Gastrocnemius medialis (tissue), 4 donors: Measurements from ENCODE around the gene CLCA2. TPM values are rescaled to one million over a fixed set of nuclear protein-coding genes. Genes with fewer than 3 reads are reported as not detected.
A peak's percentile ranks its signal among the peaks of the same experiment; 100 is the strongest.
"Not testable (repeated sequence)": the region's sequence is repeated elsewhere in the genome, so short reads cannot be mapped to it uniquely, and the experiment has no call there.

Source experiments
- ATAC-seq, 2 donors: fragments of 150-250 bp; one replicate each; pipeline ENCODE4 v1.9.1; 2016
- DNase-seq, 2 donors: peaks; one replicate each; pipeline ENCODE4 v3.0.0-alpha.2; 2019
- H3K27ac ChIP-seq, 4 donors: fragments of 200-600 bp; sonication (generic); 1 replicate in 1 of 4; 2 replicates in 3 of 4; pipeline ENCODE4 v1.5.1; 2016 to 2018; ENCODE audit warnings: mild to moderate bottlenecking in 2 of 4, moderate library complexity in 1 of 4
- H3K27me3 ChIP-seq, 3 donors: fragments of 200-600 bp; sonication (generic) in 2 of 3; 1 replicate in 1 of 3; 2 replicates in 2 of 3; pipeline versions ENCODE4 v1.5.1 to v1.6.0; 2016 to 2019; ENCODE audit warnings: mild to moderate bottlenecking in 1 of 3, moderate library complexity in 1 of 3
- H3K36me3 ChIP-seq, 2 donors: fragments of 200-600 bp; sonication (generic) in 1 of 2; one replicate each; pipeline ENCODE4 v1.5.1; 2017 to 2018
- H3K4me1 ChIP-seq, 2 donors: fragments of 200-600 bp; sonication (generic) in 1 of 2; one replicate each; pipeline ENCODE4 v1.5.1; 2016 to 2017; ENCODE audit warnings: mild to moderate bottlenecking in 2 of 2
- H3K4me3 ChIP-seq, 4 donors: fragments of 200-600 bp; sonication (generic) in 3 of 4; 1 replicate in 1 of 4; 2 replicates in 3 of 4; pipeline ENCODE4 v1.5.1; 2016 to 2019; ENCODE audit warnings: mild to moderate bottlenecking in 2 of 4
- H3K9me3 ChIP-seq, 3 donors: fragments of 200-600 bp; sonication (generic) in 2 of 3; 1 replicate in 1 of 3; 2 replicates in 2 of 3; pipeline ENCODE4 v1.5.1; 2016 to 2019
- POLR2A ChIP-seq, 2 donors: fragments of 450-650 bp; IDR thresholded peaks; one replicate each; pipeline ENCODE4 v1.6.1; 2017; ENCODE audit warnings: antibody characterized with exemption in 2 of 2, mild to moderate bottlenecking in 2 of 2, moderate library complexity in 2 of 2
- in situ Hi-C, 4 donors: fragments of 200-750 bp; cut with MboI; loops; one replicate each; pipeline versions ENCODE4 v1.15.0 to v1.8.0; 2017; ENCODE audit warnings: low sequenced_read_pairs in 4 of 4
- intact Hi-C: fragments of 100-400 bp; cut with DNase I; formaldehyde crosslinking; loops from one replicate; pipeline ENCODE4 v1.15.1; 2023; ENCODE audit warnings: low total_unique reads
- total RNA-seq, 4 donors: library from RNA; depleted of rRNA; stranded (reverse); fragments of >200 nt; gene quantifications; one replicate each; pipeline versions ENCODE4 v1.1.0 to v1.2.3, GENCODE V29; 2016
- TF ChIP-seq, protein P1 (sequence below), 5 experiments: fragments of 450-650 bp in 3 of 5; fragments of 200-600 bp in 2 of 5; sonication (generic) in 2 of 5; IDR thresholded peaks in 4 of 5; conservative IDR thresholded peaks in 1 of 5; 1 replicate in 4 of 5; 2 replicates in 1 of 5; pipeline ENCODE4 v1.5.1; 2016 to 2019; ENCODE audit warnings: antibody characterized with exemption in 5 of 5, mild to moderate bottlenecking in 3 of 5, moderate library complexity in 3 of 5

The CLCA2 gene
- total RNA-seq, 4 donors from 2014 or later: not detected

DNA sequence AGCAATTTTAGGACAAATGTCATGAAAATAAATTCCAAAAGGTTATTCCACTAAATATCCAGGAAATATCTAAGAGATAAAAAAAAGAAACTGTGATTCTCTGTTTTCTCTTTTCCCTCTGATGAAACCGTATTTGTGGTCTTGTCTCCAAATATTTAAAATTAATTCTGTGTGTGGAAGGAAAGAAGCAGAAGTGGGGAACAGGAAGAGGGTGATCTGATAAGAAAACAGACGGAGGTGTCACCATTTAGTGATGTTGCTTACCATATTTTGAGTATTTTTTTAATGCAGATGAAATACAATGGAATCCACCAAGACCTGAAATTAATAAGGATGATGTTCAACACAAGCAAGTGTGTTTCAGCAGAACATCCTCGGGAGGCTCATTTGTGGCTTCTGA, 74.3 kb downstream of the CLCA2 start:
- Histone ChIP-seq H3K4me1 (no peaks in the 10 kb centered on the region), H3K9me3 (no peaks in the 10 kb centered on the region), H3K36me3 (no peaks in the 10 kb centered on the region), H3K27me3 (no peaks in the 10 kb centered on the region), H3K27ac (no peak overlapping the region), H3K4me3 (no peak overlapping the region)
- ATAC-seq: no peak
- no peak for DNase-seq
- intact Hi-C loops: no loop called here
- in situ Hi-C loops: loop anchor here in 1 of 4 donors (10.0 kb wide), 1 partner anchor 113 kb away; no protein-coding TSS in a partner anchor
- TF ChIP-seq POLR2A (IDR thresholded peaks at IDR 0.05): no peak
- TF ChIP-seq, protein P1, sequence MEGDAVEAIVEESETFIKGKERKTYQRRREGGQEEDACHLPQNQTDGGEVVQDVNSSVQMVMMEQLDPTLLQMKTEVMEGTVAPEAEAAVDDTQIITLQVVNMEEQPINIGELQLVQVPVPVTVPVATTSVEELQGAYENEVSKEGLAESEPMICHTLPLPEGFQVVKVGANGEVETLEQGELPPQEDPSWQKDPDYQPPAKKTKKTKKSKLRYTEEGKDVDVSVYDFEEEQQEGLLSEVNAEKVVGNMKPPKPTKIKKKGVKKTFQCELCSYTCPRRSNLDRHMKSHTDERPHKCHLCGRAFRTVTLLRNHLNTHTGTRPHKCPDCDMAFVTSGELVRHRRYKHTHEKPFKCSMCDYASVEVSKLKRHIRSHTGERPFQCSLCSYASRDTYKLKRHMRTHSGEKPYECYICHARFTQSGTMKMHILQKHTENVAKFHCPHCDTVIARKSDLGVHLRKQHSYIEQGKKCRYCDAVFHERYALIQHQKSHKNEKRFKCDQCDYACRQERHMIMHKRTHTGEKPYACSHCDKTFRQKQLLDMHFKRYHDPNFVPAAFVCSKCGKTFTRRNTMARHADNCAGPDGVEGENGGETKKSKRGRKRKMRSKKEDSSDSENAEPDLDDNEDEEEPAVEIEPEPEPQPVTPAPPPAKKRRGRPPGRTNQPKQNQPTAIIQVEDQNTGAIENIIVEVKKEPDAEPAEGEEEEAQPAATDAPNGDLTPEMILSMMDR (IDR thresholded peaks at IDR 0.05 in 4 of 5, conservative IDR thresholded peaks at IDR 0.05 in 1 of 5): no peak

DNA sequence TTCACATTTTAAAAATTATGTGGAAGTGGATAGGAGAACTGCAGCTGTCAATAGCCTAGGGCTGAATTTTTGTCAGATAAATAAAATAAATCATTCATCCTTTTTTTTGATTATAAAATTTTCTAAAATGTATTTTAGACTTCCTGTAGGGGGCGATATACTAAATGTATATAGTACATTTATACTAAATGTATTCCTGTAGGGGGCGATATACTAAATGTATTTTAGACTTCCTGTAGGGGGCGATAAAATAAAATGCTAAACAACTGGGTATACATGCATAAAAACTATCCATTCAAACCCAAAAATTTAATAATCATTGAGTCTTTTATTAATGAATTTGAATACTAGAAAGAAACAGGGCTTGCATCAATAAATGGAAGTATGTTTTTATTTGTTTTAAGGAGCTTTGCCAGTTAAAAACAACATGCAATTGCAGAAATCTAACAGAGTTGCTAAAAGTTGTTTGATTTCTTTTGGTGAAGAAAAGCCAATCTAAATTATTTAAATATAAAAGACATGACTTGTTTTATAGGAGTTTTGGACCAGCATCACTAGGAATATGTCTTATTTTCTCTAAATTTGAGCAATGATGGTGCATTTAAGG, 76.1 kb downstream of the CLCA2 start:
- Histone ChIP-seq H3K27me3 (no peaks in the 10 kb centered on the region), H3K4me3 (no peak overlapping the region), H3K4me1 (no peaks in the 10 kb centered on the region), H3K27ac (no peak overlapping the region), H3K36me3 (no peaks in the 10 kb centered on the region), H3K9me3 (no peaks in the 10 kb centered on the region)
- DNase-seq: no peak
- TF ChIP-seq, protein P1 (IDR thresholded peaks at IDR 0.05 in 4 of 5, conservative IDR thresholded peaks at IDR 0.05 in 1 of 5): peak in 4 of 5 experiments; percentile 58 to 81 (median 68)
- no peak for TF ChIP-seq POLR2A (IDR thresholded peaks at IDR 0.05)
- ATAC-seq: no peak
- intact Hi-C loops: loop anchor here (2.0 kb wide), 1 partner anchor 119 kb away; no protein-coding TSS in a partner anchor
- in situ Hi-C loops: loop anchor here in 2 of 4 donors (10.0 kb wide), 1 partner anchor 115 kb away; no protein-coding TSS in a partner anchor

DNA sequence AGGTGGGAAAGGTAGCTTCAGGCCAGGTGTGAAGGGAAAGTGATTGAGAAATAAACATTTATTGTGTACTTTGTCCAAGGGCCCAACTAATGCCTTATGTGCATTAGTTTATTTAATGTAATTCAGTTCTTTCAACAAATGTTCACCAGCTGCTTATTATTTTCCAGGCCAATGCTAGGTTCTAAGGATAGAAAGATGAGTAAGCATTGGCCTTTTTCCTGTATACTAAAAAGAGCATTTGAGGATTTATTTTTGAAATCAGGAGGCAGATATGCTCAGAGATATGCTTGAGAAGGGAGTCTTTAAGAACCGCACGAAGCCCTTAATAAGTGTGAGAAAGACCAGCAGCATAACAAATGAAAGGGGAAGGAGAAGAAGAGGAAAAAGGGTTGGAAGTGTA, 76.7 kb downstream of the CLCA2 start:
- in situ Hi-C loops: loop anchor here in 1 of 4 donors (10.0 kb wide), 1 partner anchor 116 kb away; no protein-coding TSS in a partner anchor
- no peaks in the 10 kb centered on the region for H3K27me3 ChIP-seq
- DNase-seq: no peak
- TF ChIP-seq, protein P1 (IDR thresholded peaks at IDR 0.05 in 4 of 5, conservative IDR thresholded peaks at IDR 0.05 in 1 of 5): no peak
- no peak for ATAC-seq
- H3K27ac ChIP-seq: no peak overlapping the region
- intact Hi-C loops: loop anchor here (2.0 kb wide), 1 partner anchor 120 kb away; no protein-coding TSS in a partner anchor
- no peak overlapping the region for H3K4me3 ChIP-seq
- no peaks in the 10 kb centered on the region for H3K4me1 ChIP-seq
- no peaks in the 10 kb centered on the region for H3K36me3 ChIP-seq
- H3K9me3 ChIP-seq: no peaks in the 10 kb centered on the region

DNA sequence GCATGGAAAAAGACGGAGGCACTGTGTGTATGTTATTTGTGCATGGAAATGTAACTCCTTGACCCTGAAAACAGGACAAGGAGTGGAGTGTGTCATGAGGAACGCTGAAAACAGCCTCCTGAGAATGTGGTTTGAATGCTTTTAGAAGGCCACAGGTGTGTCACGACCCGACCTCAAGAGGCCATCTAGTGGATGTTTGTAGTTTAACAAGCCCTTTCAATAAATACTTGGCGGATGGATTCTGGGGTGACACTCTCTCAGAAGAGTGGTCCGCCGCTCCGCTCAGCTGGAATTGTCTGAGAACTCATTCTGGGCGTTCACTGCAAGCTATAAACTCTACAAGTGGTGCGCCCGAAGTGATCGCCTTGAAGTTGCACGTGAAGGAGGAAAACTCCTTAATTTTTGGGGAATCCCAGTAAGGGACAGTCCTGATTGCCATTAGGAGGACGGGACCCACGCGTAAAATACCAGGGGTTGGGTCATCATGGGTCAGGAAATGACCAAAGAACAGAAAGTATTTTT, 78.2 kb downstream of the CLCA2 start:
- H3K27me3 ChIP-seq, H3K9me3 ChIP-seq, H3K4me1 ChIP-seq, intact Hi-C loops, H3K27ac ChIP-seq, H3K36me3 ChIP-seq, DNase-seq: not testable (repeated sequence)
- H3K4me3 ChIP-seq: peak overlapping the region in 3 of 4 donors; percentile 6 to 27 (median 18)
- peak in 1 of 2 donors; percentile 24 for ATAC-seq
- in situ Hi-C loops: loop anchor here in 1 of 4 donors (10.0 kb wide), 1 partner anchor 117 kb away; no protein-coding TSS in a partner anchor
- TF ChIP-seq, protein P1 (IDR thresholded peaks at IDR 0.05 in 4 of 5, conservative IDR thresholded peaks at IDR 0.05 in 1 of 5): peak in 4 of 5 experiments; percentile 25 to 43 (median 35)
